HepG2 (cell line): ENCODE measurements around the gene SS18L1. TPM values are rescaled to one million over a fixed set of nuclear protein-coding genes. Genes with fewer than 3 reads are reported as not detected.
A peak's percentile ranks its signal among the peaks of the same experiment; 100 is the strongest.

ENCODE experiments used
- ATF7 ChIP-seq, 2 experiments: fragments of 450-650 bp in 1 of 2; sonication (generic) in 1 of 2; formaldehyde crosslinking in 1 of 2; IDR thresholded peaks; 2 replicates each; pipeline versions ENCODE4 v1.4.0 to v1.6.1; 2016 to 2020; ENCODE audit warnings: antibody characterized with exemption in 1 of 2, mild to moderate bottlenecking in 1 of 2, missing genetic modification reagents in 1 of 2
- DDIT3 ChIP-seq: sonication (generic); formaldehyde crosslinking; IDR thresholded peaks from 2 replicates; pipeline ENCODE4 v1.4.0; 2020; ENCODE audit warnings: mild to moderate bottlenecking, missing genetic modification reagents
- HHEX ChIP-seq: IDR thresholded peaks from 2 replicates; pipeline ENCODE4 v1.6.1; 2016; ENCODE audit warnings: control low read depth
- HNF4A ChIP-seq: sonication (generic); formaldehyde crosslinking; IDR thresholded peaks from 2 replicates; pipeline ENCODE4 v1.4.0; 2020; ENCODE audit warnings: missing genetic modification reagents
- NRL ChIP-seq: sonication (generic); formaldehyde crosslinking; IDR thresholded peaks from 2 replicates; pipeline ENCODE4 v1.5.0; 2020; ENCODE audit warnings: missing genetic modification reagents, mild to moderate bottlenecking, moderate library complexity, borderline replicate concordance
- SNAPC2 ChIP-seq: sonication (generic); formaldehyde crosslinking; IDR thresholded peaks from 2 replicates; pipeline ENCODE4 v1.8.1; 2022; ENCODE audit warnings: mild to moderate bottlenecking, missing genetic modification reagents
- TCF12 ChIP-seq, 2 experiments: fragments of 450-650 bp in 1 of 2; sonication (generic) in 1 of 2; formaldehyde crosslinking in 1 of 2; IDR thresholded peaks; 2 replicates each; pipeline versions ENCODE4 v1.6.1 to v1.8.0; 2017 to 2022; ENCODE audit warnings: antibody characterized with exemption in 1 of 2, mild to moderate bottlenecking in 1 of 2, missing genetic modification reagents in 1 of 2, moderate library complexity in 1 of 2
- TRIM24 ChIP-seq: sonication (generic); formaldehyde crosslinking; IDR thresholded peaks from 2 replicates; pipeline ENCODE4 v1.8.0; 2022; ENCODE audit warnings: mild to moderate bottlenecking, missing genetic modification reagents
- WIZ ChIP-seq: sonication (generic); formaldehyde crosslinking; IDR thresholded peaks from 2 replicates; pipeline ENCODE4 v1.5.1; 2020; ENCODE audit warnings: mild to moderate bottlenecking, missing genetic modification reagents
- ZBTB21 ChIP-seq: sonication (generic); formaldehyde crosslinking; IDR thresholded peaks from 2 replicates; pipeline ENCODE4 v1.4.0; 2020; ENCODE audit warnings: missing genetic modification reagents
- ZNF136 ChIP-seq: sonication (generic); formaldehyde crosslinking; IDR thresholded peaks from 2 replicates; pipeline ENCODE4 v1.8.1; 2022; ENCODE audit warnings: low read depth, mild to moderate bottlenecking, moderate library complexity, missing genetic modification reagents
- ZNF367 ChIP-seq: sonication (generic); formaldehyde crosslinking; IDR thresholded peaks from 2 replicates; pipeline ENCODE4 v1.4.0; 2020; ENCODE audit warnings: missing genetic modification reagents, borderline replicate concordance
- ZNF512 ChIP-seq: sonication (generic); formaldehyde crosslinking; IDR thresholded peaks from 2 replicates; pipeline ENCODE4 v1.4.0; 2020; ENCODE audit warnings: mild to moderate bottlenecking, missing genetic modification reagents
- ZNF577 ChIP-seq: sonication (generic); formaldehyde crosslinking; IDR thresholded peaks from 2 replicates; pipeline ENCODE4 v1.4.0; 2020; ENCODE audit warnings: mild to moderate bottlenecking, low read depth, missing genetic modification reagents, borderline replicate concordance
- ZNF589 ChIP-seq: sonication (generic); formaldehyde crosslinking; conservative IDR thresholded peaks from 2 replicates; pipeline ENCODE4 v1.8.0; 2022; ENCODE audit warnings: mild to moderate bottlenecking, moderate library complexity, missing genetic modification reagents
- ZNF607 ChIP-seq: sonication (generic); formaldehyde crosslinking; IDR thresholded peaks from 2 replicates; pipeline ENCODE4 v1.5.1; 2020; ENCODE audit warnings: missing genetic modification reagents, mild to moderate bottlenecking, borderline replicate concordance
- polyA plus RNA-seq, 8 experiments: library from polyadenylated mRNA; depleted of rRNA in 3 of 8; stranded (reverse) in 7 of 8; unstranded in 1 of 8; fragments of >200 nt; fragmentation: Illumina TruSeq in 4 of 8; extraction: Trizol in 4 of 8; gene quantifications; 2 replicates each; pipeline versions ENCODE4 v1.2.1 to v1.2.3, GENCODE V29; 2011 to 2016; ENCODE audit warnings: low read depth in 4 of 8, missing spikeins in 1 of 8, mixed read lengths in 1 of 8; ENCODE audit not compliant: insufficient read depth in 1 of 8
- total RNA-seq, 5 experiments: library from RNA; depleted of rRNA; stranded (reverse); fragments of >200 nt; fragmentation: Illumina TruSeq; extraction: Trizol; gene quantifications; 2 replicates each; pipeline ENCODE4 v1.2.3, GENCODE V29; 2016; ENCODE audit warnings: low read depth in 1 of 5
- TF ChIP-seq, protein P1 (sequence below): sonication (generic); formaldehyde crosslinking; IDR thresholded peaks from 2 replicates; pipeline ENCODE4 v1.4.0; 2020; ENCODE audit warnings: missing genetic modification reagents, borderline replicate concordance
- TF ChIP-seq, protein P2 (sequence below): sonication (generic); formaldehyde crosslinking; IDR thresholded peaks from 2 replicates; pipeline ENCODE4 v1.8.0; 2022; ENCODE audit warnings: missing genetic modification reagents, mild to moderate bottlenecking, inconsistent platforms, borderline replicate concordance

SS18L1 gene
- total and polyA plus RNA-seq, 2 of the 13 experiments (the other 11 are each of a cell fraction or from before 2014, with no cell fraction given) = 17.8 to 27.6 TPM

DNA sequence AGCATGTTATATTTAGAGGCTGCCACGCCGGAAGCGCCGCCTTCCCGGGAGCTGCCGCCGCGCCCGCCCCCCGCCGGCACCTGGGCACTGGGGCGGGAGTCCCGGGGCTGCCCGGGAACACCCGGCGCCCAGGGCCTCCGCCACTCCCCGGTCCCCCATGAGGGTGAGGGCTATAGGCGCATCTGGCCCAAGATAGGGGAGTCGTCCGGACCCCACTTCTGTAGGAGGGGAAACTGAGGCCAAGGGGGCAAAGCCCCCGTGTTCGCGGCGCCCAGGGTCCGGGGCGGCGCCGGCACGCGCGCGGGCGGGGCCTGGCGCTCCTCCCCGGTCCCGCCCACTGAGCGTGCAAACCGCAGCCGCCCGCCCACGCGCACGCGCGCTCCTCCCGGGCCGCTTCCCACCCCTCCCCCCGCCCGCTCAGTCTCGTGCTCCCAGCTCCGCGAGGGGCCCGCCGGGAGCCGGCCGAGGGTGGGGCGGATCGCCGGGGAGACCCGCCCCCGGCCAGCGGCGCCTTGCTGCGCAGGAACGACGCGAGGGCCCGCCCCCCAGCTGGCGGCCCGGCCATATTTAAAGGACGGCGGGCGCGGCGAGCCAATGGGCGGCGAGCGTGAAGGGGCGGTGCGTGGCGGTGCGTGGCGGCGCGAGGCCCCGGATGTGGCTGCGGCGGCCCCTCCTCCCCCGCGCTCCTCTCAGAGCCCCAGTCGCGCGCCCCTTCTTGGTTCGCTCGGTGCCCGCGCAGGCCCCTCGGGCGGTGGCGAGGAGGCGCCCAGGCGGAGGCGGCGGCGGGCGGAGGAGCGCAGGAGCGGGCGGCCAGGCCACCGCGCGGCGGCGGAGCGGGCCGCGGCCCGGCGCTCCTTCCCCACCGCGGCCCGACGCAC, 21.6 kb upstream of the SS18L1 start, which contains the start of gene LSM14B (continued):
- TF ChIP-seq ATF7 (IDR thresholded peaks at IDR 0.05) (no peak), ATF7 (CRISPR knock-in tag; IDR thresholded peaks at IDR 0.05) (peak; percentile 79), DDIT3 (CRISPR knock-in tag) (no peak), ZNF136 (CRISPR knock-in tag) (no peak), TCF12 (IDR thresholded peaks at IDR 0.05) (no peak), TCF12 (CRISPR knock-in tag; IDR thresholded peaks at IDR 0.05) (no peak), ZNF607 (CRISPR knock-in tag) (peak; percentile 60; the same call in 1 of the 2 replicates), ZNF577 (CRISPR knock-in tag) (no peak), ZNF367 (CRISPR knock-in tag) (peak; percentile 89; the same call in 1 of the 2 replicates), SNAPC2 (CRISPR knock-in tag) (no peak), NRL (0 out of 2 replicates have a peak, but pooled peaks have one; percentile 51), HNF4A (CRISPR knock-in tag) (no peak; the same call in 1 of the 2 replicates), WIZ (no peak), TRIM24 (CRISPR knock-in tag) (no peak), ZBTB21 (CRISPR knock-in tag) (no peak), HHEX (CRISPR knock-in tag) (no peak), ZNF589 (CRISPR knock-in tag) (0 out of 2 replicates have a peak, but pooled peaks have one; percentile 74), ZNF512 (CRISPR knock-in tag) (no peak)
- TF ChIP-seq, protein P1, sequence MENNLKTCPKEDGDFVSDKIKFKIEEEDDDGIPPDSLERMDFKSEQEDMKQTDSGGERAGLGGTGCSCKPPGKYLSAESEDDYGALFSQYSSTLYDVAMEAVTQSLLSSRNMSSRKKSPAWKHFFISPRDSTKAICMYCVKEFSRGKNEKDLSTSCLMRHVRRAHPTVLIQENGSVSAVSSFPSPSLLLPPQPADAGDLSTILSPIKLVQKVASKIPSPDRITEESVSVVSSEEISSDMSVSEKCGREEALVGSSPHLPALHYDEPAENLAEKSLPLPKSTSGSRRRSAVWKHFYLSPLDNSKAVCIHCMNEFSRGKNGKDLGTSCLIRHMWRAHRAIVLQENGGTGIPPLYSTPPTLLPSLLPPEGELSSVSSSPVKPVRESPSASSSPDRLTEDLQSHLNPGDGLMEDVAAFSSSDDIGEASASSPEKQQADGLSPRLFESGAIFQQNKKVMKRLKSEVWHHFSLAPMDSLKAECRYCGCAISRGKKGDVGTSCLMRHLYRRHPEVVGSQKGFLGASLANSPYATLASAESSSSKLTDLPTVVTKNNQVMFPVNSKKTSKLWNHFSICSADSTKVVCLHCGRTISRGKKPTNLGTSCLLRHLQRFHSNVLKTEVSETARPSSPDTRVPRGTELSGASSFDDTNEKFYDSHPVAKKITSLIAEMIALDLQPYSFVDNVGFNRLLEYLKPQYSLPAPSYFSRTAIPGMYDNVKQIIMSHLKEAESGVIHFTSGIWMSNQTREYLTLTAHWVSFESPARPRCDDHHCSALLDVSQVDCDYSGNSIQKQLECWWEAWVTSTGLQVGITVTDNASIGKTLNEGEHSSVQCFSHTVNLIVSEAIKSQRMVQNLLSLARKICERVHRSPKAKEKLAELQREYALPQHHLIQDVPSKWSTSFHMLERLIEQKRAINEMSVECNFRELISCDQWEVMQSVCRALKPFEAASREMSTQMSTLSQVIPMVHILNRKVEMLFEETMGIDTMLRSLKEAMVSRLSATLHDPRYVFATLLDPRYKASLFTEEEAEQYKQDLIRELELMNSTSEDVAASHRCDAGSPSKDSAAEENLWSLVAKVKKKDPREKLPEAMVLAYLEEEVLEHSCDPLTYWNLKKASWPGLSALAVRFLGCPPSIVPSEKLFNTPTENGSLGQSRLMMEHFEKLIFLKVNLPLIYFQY (CRISPR knock-in tag) = peak; percentile 27; the same call in 1 of the 2 replicates
- TF ChIP-seq, protein P2, sequence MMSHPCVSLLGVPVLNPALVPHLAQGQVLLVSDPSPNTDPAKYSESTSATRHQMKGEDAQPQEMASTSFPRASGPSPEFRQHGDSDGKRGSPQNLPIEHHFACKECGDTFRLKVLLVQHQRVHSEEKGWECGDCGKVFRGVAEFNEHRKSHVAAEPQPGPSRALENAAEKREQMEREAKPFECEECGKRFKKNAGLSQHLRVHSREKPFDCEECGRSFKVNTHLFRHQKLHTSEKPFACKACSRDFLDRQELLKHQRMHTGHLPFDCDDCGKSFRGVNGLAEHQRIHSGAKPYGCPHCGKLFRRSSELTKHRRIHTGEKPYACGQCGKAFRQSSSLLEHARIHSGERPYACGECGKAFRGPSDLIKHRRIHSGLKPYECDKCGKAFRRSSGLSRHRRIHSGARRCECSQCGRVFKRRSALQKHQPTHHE (CRISPR knock-in tag) = no peak
